Neural cell (in vitro differentiated cells): ENCODE measurements around the gene EHMT1. TPM values are rescaled to one million over a fixed set of nuclear protein-coding genes. Genes with fewer than 3 reads are reported as not detected.
A peak's percentile ranks its signal among the peaks of the same experiment; 100 is the strongest.
"Not testable (repeated sequence)": the region's sequence is repeated elsewhere in the genome, so short reads cannot be mapped to it uniquely, and the experiment has no call there.

Experiments used
- H2AFZ ChIP-seq: fragments of 200-600, 300-800 bp; sonication (generic), shearing (Covaris generic); 2 replicates; pipeline ENCODE4 v1.6.0; 2014; ENCODE audit warnings: low read depth, mild to moderate bottlenecking, antibody characterized with exemption, low read length, moderate library complexity
- H3F3A ChIP-seq: fragments of 200-600 bp; shearing (Covaris generic); 2 replicates; pipeline ENCODE4 v1.6.1; 2016; ENCODE audit warnings: mild to moderate bottlenecking, moderate library complexity, mixed read lengths, antibody characterized with exemption, low read length; ENCODE audit not compliant: insufficient read depth, poor library complexity, severe bottlenecking
- H3K27ac ChIP-seq: fragments of 200-600, 300-800 bp; sonication (generic), shearing (Covaris generic); 2 replicates; pipeline ENCODE4 v1.5.1; 2014; ENCODE audit warnings: mild to moderate bottlenecking, low read length, moderate library complexity
- H3K27me3 ChIP-seq: fragments of 300-800, 200-600 bp; sonication (generic), shearing (Covaris generic); 2 replicates; pipeline ENCODE4 v1.6.0; 2014; ENCODE audit warnings: mild to moderate bottlenecking, low read depth, low read length, moderate library complexity; ENCODE audit not compliant: insufficient read depth
- H3K36me3 ChIP-seq: fragments of 300-800, 200-600 bp; sonication (generic), shearing (Covaris generic); 2 replicates; pipeline ENCODE4 v1.5.1; 2014; ENCODE audit warnings: mild to moderate bottlenecking, antibody characterized with exemption, low read length, moderate library complexity; ENCODE audit not compliant: insufficient read depth
- H3K4me2 ChIP-seq: fragments of 300-800, 200-600 bp; sonication (generic), shearing (Covaris generic); 2 replicates; pipeline ENCODE4 v1.6.0; 2014; ENCODE audit warnings: mild to moderate bottlenecking, low read length
- H3K4me3 ChIP-seq: fragments of 300-800, 200-600 bp; sonication (generic), shearing (Covaris generic); 2 replicates; pipeline ENCODE4 v1.5.1; 2014; ENCODE audit warnings: mild to moderate bottlenecking, low read length, moderate library complexity
- H3K79me2 ChIP-seq: fragments of 200-600 bp; shearing (Covaris generic); replicated peaks from 2 replicates; pipeline ENCODE4 v1.6.0; 2014; ENCODE audit warnings: mild to moderate bottlenecking, low read length, moderate library complexity; ENCODE audit not compliant: insufficient read depth
- H3K9ac ChIP-seq: fragments of 300-800, 200-600 bp; sonication (generic), shearing (Covaris generic); 2 replicates; pipeline ENCODE4 v1.6.1; 2016; ENCODE audit warnings: mild to moderate bottlenecking, low read length, mixed read lengths
- H3K9me2 ChIP-seq: fragments of 200-600 bp; shearing (Covaris generic); 2 replicates; pipeline ENCODE4 v1.6.1; 2016; ENCODE audit warnings: mild to moderate bottlenecking, low read length, mixed read lengths; ENCODE audit not compliant: insufficient read depth
- H3K9me3 ChIP-seq: fragments of 200-600, 300-800 bp; sonication (generic), shearing (Covaris generic); 2 replicates; pipeline ENCODE4 v1.6.1; 2016; ENCODE audit warnings: mild to moderate bottlenecking, mixed run types, low read length, moderate library complexity, mixed read lengths
- H4K20me1 ChIP-seq: fragments of 200-600 bp; shearing (Covaris generic); 2 replicates; pipeline ENCODE4 v1.6.1; 2016; ENCODE audit warnings: mild to moderate bottlenecking, mixed run types; ENCODE audit not compliant: insufficient read depth
- CTCF ChIP-seq: fragments of 450-650 bp; IDR thresholded peaks from 2 replicates; pipeline ENCODE4 v1.5.1; 2014; ENCODE audit warnings: antibody characterized with exemption, mild to moderate bottlenecking, moderate library complexity; ENCODE audit not compliant: poor library complexity, severe bottlenecking
- EP300 ChIP-seq: fragments of 450-650 bp; conservative IDR thresholded peaks from 2 replicates; pipeline ENCODE4 v1.6.1; 2014; ENCODE audit warnings: antibody characterized with exemption, mild to moderate bottlenecking, moderate library complexity; ENCODE audit not compliant: poor library complexity, severe bottlenecking
- EZH2 ChIP-seq: fragments of 200-600, 300-800 bp; shearing (Covaris generic), sonication (generic); IDR thresholded peaks from 2 replicates; pipeline ENCODE4 v1.6.1; 2014; ENCODE audit warnings: antibody characterized with exemption, low read length, borderline replicate concordance, mild to moderate bottlenecking; ENCODE audit not compliant: insufficient read depth, poor library complexity, severe bottlenecking
- MXI1 ChIP-seq: fragments of 450-650 bp; conservative IDR thresholded peaks from 2 replicates; pipeline ENCODE4 v1.6.1; 2014; ENCODE audit warnings: antibody characterized with exemption, mild to moderate bottlenecking; ENCODE audit not compliant: poor library complexity, severe bottlenecking
- POLR2AphosphoS5 ChIP-seq: IDR thresholded peaks from 2 replicates; pipeline ENCODE4 v1.6.1; 2012
- RAD21 ChIP-seq: fragments of 450-650 bp; conservative IDR thresholded peaks from 2 replicates; pipeline ENCODE4 v1.6.1; 2014; ENCODE audit warnings: antibody characterized with exemption, mild to moderate bottlenecking, moderate library complexity
- SMC3 ChIP-seq: fragments of 450-650 bp; conservative IDR thresholded peaks from 2 replicates; pipeline ENCODE4 v1.6.1; 2014; ENCODE audit warnings: antibody characterized with exemption, mild to moderate bottlenecking, moderate library complexity; ENCODE audit not compliant: poor library complexity
- TAF1 ChIP-seq: IDR thresholded peaks from 2 replicates; pipeline ENCODE4 v1.6.1; 2012; ENCODE audit warnings: low read depth
- polyA plus RNA-seq: library from polyadenylated mRNA; depleted of rRNA; stranded (reverse); fragments of >200 nt; gene quantifications from 2 replicates; pipeline ENCODE4 v1.2.3, GENCODE V29; 2014

Gene EHMT1
- polyA plus RNA-seq, 1 donor from 2014 or later: 53.0 TPM

- H3K36me3 ChIP-seq: no peaks in the 10 kb centered on the region
- H3K27me3 ChIP-seq: no peaks in the 10 kb centered on the region
- H3F3A ChIP-seq: no peaks in the 10 kb centered on the region
Measured at GRCh38 chr9:137876269-137876668, 257.5 kb downstream of the EHMT1 start.

GRCh38 chr9:137876781-137877386, 258.1 kb downstream of the EHMT1 start:
- H3K9ac ChIP-seq: no peak overlapping the region
- no peaks in the 10 kb centered on the region for H3K27me3 ChIP-seq
- no peaks in the 10 kb centered on the region for H3K9me2 ChIP-seq
- H3K36me3 ChIP-seq: no peaks in the 10 kb centered on the region
- H3K79me2 ChIP-seq: no peaks in the 10 kb centered on the region
- no peak overlapping the region for H3K4me2 ChIP-seq
- H3K9me3 ChIP-seq: no peaks in the 10 kb centered on the region
- H4K20me1 ChIP-seq: no peaks in the 10 kb centered on the region
- no peak overlapping the region for H3K4me3 ChIP-seq
- H3F3A ChIP-seq: no peaks in the 10 kb centered on the region
- no peak overlapping the region for H2AFZ ChIP-seq
- no peak overlapping the region for H3K27ac ChIP-seq
- TF ChIP-seq MXI1: no peak
- TF ChIP-seq EP300: no peak
- no peak for TF ChIP-seq RAD21
- no peak for TF ChIP-seq POLR2AphosphoS5

More at GRCh38 chr9:137876269-137876668, 257.5 kb downstream of the EHMT1 start:
- Histone ChIP-seq H3K79me2 (no peaks in the 10 kb centered on the region), H3K9me2 (no peaks in the 10 kb centered on the region), H4K20me1 (no peaks in the 10 kb centered on the region), H3K27ac (no peak overlapping the region), H2AFZ (no peak overlapping the region), H3K4me2 (no peak overlapping the region), H3K4me3 (no peak overlapping the region), H3K9ac (no peak overlapping the region), H3K9me3 (no peaks in the 10 kb centered on the region)
- TF ChIP-seq SMC3 (no peak), EP300 (no peak), EZH2 (no peak), RAD21 (no peak), MXI1 (no peak), TAF1 (no peak)

- H3K79me2 ChIP-seq, H3K27ac ChIP-seq, H3F3A ChIP-seq, H2AFZ ChIP-seq, H3K9me3 ChIP-seq, H4K20me1 ChIP-seq, H3K9me2 ChIP-seq, H3K27me3 ChIP-seq, H3K36me3 ChIP-seq, H3K4me2 ChIP-seq: not testable (repeated sequence)
- H3K9ac ChIP-seq: peak within 1 kb of the TSS; percentile 34
- peak within 1 kb of the TSS; percentile 69 for H3K4me3 ChIP-seq
Measured at GRCh38 chr9:137877506-137878122, 258.8 kb downstream of the EHMT1 start, which contains the start of gene CACNA1B. CACNA1B (plus strand) TSS chr9:137877782; CDS start chr9:137877934, 152 bp downstream.

- Histone ChIP-seq H3K9me2 (no peaks in the 10 kb centered on the region), H3K9ac (peak overlapping the region; percentile 34), H3F3A (no peaks in the 10 kb centered on the region), H2AFZ (no peak overlapping the region), H3K4me2 (no peak overlapping the region), H3K79me2 (no peaks in the 10 kb centered on the region), H3K27ac (no peak overlapping the region), H3K9me3 (no peaks in the 10 kb centered on the region), H3K36me3 (no peaks in the 10 kb centered on the region), H4K20me1 (no peaks in the 10 kb centered on the region), H3K4me3 (peak overlapping the region; percentile 69), H3K27me3 (no peaks in the 10 kb centered on the region)
- TF ChIP-seq EZH2 (no peak), RAD21 (peak; percentile 25), MXI1 (peak; percentile 94), CTCF (no peak), SMC3 (no peak), POLR2AphosphoS5 (peak; percentile 44)
Measured at GRCh38 chr9:137878146-137878941, 259.5 kb downstream of the EHMT1 start.
